Measurements from ENCODE around the gene RBM20.

GRCh38 chr10:110848106-110848505 is 204.0 kb downstream of the RBM20 start:
- TF ChIP-seq EZH2 (IDR thresholded peaks at IDR 0.05; ENCODE audit: low read depth, unreplicated experiment) (no peak), CTCF (conservative IDR thresholded peaks at IDR 0.05; ENCODE audit: low read depth in 2 of 2) (no peak), CREB1 (CRISPR knock-in tag; IDR thresholded peaks at IDR 0.05; ENCODE audit: low read depth) (no peak)

All from GM23338 (cell line).